ENCODE measurements around the gene HLX. TPM values are rescaled to one million over a fixed set of nuclear protein-coding genes. Genes with fewer than 3 reads are reported as not detected.

Gene HLX
- total and polyA plus RNA-seq, 5 donors, result 4.1 to 9.7 (median 8.3) TPM

- H3K4me3 ChIP-seq (ENCODE audit: low read length), result no peak overlapping the region
- H3K27me3 ChIP-seq (ENCODE audit: control insufficient read depth, insufficient read depth), result no peaks in the 10 kb centered on the region
- no peak overlapping the region for H3K27ac ChIP-seq (ENCODE audit: low read length)
- intact Hi-C loops (cut with DNase I), result loop anchor here in 3 of 4 donors (10.0 kb wide), 3 partner anchors 274 to 534 kb away; no protein-coding TSS in a partner anchor
- H3K9me3 ChIP-seq (ENCODE audit: control insufficient read depth, low read length), result no peaks in the 10 kb centered on the region
- DNase-seq (no peak), ATAC-seq (no peak)
- no peaks in the 10 kb centered on the region for H3K4me1 ChIP-seq (ENCODE audit: control insufficient read depth, insufficient read depth, low read length)
- 90% methylated on average over 3 of the region's 3 CpGs for WGBS
These were observed 21.6 kb downstream of the HLX start for GRCh38 chr1:220900842-220901241.

- no peaks in the 10 kb centered on the region for H3K9me3 ChIP-seq (ENCODE audit: control insufficient read depth, low read length)
- ATAC-seq (no peak), DNase-seq (no peak)
- no peaks in the 10 kb centered on the region for H3K27me3 ChIP-seq (ENCODE audit: control insufficient read depth, insufficient read depth)
- no peak overlapping the region for H3K4me3 ChIP-seq (ENCODE audit: low read length)
- intact Hi-C loops (cut with DNase I), result loop anchor here in 3 of 4 donors (10.0 kb wide), 3 partner anchors 273 to 533 kb away; no protein-coding TSS in a partner anchor
- H3K4me1 ChIP-seq (ENCODE audit: control insufficient read depth, insufficient read depth, low read length), result no peaks in the 10 kb centered on the region
- WGBS, result 75% methylated on average over 2 of the region's 2 CpGs
- no peak overlapping the region for H3K27ac ChIP-seq (ENCODE audit: low read length)
These were observed 22.6 kb downstream of the HLX start for GRCh38 chr1:220901881-220902280.

DNA sequence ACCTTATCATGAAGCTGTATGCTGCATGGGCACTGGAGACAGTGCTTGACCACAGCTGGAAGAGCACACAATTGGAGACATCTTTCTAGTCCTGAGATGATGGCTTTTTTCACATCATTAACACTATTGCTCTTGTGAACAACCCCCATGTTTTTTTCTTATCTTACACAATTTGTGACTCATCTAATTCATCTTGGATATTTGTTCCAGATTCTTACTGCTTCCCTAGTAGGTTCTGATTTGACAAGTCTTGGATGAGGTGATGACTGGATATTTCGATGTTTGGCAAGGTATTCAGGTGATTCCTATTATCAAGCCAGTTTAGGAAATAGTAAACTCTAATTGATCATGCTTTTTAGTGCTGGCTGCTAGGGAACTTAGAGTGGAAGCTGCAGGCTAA, 23.7 kb downstream of the HLX start:
- intact Hi-C loops (cut with DNase I), result loop anchor here in 3 of 4 donors (10.0 kb wide), 3 partner anchors 272 to 532 kb away; no protein-coding TSS in a partner anchor
- no peak overlapping the region for H3K27ac ChIP-seq (ENCODE audit: low read length)
- 86% methylated on average over 1 of the region's 1 CpG for WGBS
- ATAC-seq (no peak), DNase-seq (no peak)
- H3K4me1 ChIP-seq (ENCODE audit: control insufficient read depth, insufficient read depth, low read length), result no peaks in the 10 kb centered on the region
- no peaks in the 10 kb centered on the region for H3K9me3 ChIP-seq (ENCODE audit: control insufficient read depth, low read length)
- H3K27me3 ChIP-seq (ENCODE audit: control insufficient read depth, insufficient read depth), result no peaks in the 10 kb centered on the region
- H3K4me3 ChIP-seq (ENCODE audit: low read length), result no peak overlapping the region

DNA sequence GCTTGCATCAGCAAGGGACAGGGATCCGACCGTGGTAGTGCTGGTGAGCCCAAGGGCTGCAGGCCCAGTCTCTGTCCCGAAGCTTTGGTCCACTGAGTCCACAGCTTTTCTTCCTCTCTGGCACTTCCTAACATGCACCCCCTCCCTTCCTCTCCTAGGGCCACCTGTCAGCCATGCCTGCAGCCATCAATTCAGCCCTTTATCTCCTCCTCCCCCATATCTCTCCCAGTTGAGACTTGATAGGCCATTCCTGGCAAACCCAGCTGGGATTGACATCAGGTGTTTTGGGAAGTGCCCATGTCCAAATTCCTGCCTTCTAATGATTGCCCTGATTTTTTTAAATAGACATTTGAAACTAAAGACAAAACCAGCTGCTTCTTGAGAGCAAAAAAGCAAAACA, 25.6 kb downstream of the HLX start:
- 89% methylated on average over 3 of the region's 3 CpGs for WGBS
- Histone ChIP-seq H3K4me3 (ENCODE audit: low read length) (no peak overlapping the region), H3K27me3 (ENCODE audit: control insufficient read depth, insufficient read depth) (no peaks in the 10 kb centered on the region), H3K4me1 (ENCODE audit: control insufficient read depth, insufficient read depth, low read length) (no peaks in the 10 kb centered on the region), H3K9me3 (ENCODE audit: control insufficient read depth, low read length) (no peaks in the 10 kb centered on the region), H3K27ac (ENCODE audit: low read length) (no peak overlapping the region)
- DNase-seq (no peak), ATAC-seq (no peak)
- intact Hi-C loops (cut with DNase I), result loop anchor here in 3 of 4 donors (10.0 kb wide), 3 partner anchors 270 to 530 kb away; no protein-coding TSS in a partner anchor

- DNase-seq (no peak), ATAC-seq (no peak)
- H3K27ac ChIP-seq (ENCODE audit: low read length), result no peak overlapping the region
- intact Hi-C loops (cut with DNase I), result loop anchor here in 3 of 4 donors (10.0 kb wide), 3 partner anchors 269 to 529 kb away; no protein-coding TSS in a partner anchor
- H3K4me1 ChIP-seq (ENCODE audit: control insufficient read depth, insufficient read depth, low read length), result no peaks in the 10 kb centered on the region
- H3K9me3 ChIP-seq (ENCODE audit: control insufficient read depth, low read length), result no peaks in the 10 kb centered on the region
- H3K4me3 ChIP-seq (ENCODE audit: low read length), result no peak overlapping the region
- WGBS, result 75% methylated on average over 5 of the region's 5 CpGs
- H3K27me3 ChIP-seq (ENCODE audit: control insufficient read depth, insufficient read depth), result no peaks in the 10 kb centered on the region
These were observed 26.7 kb downstream of the HLX start for GRCh38 chr1:220905650-220906560.

- no peak for ATAC-seq
- Histone ChIP-seq H3K4me1 (ENCODE audit: control insufficient read depth, insufficient read depth, low read length) (no peaks in the 10 kb centered on the region), H3K27me3 (ENCODE audit: control insufficient read depth, insufficient read depth) (no peaks in the 10 kb centered on the region), H3K4me3 (ENCODE audit: low read length) (no peak overlapping the region), H3K27ac (ENCODE audit: low read length) (no peak overlapping the region), H3K9me3 (ENCODE audit: control insufficient read depth, low read length) (no peaks in the 10 kb centered on the region)
- no peak for DNase-seq
- intact Hi-C loops (cut with DNase I), result loop anchor here in 3 of 4 donors (10.0 kb wide), 3 partner anchors 268 to 528 kb away; no protein-coding TSS in a partner anchor
- WGBS, result 67% methylated on average over 2 of the region's 2 CpGs
These were observed 27.5 kb downstream of the HLX start for GRCh38 chr1:220906561-220907334.

DNA sequence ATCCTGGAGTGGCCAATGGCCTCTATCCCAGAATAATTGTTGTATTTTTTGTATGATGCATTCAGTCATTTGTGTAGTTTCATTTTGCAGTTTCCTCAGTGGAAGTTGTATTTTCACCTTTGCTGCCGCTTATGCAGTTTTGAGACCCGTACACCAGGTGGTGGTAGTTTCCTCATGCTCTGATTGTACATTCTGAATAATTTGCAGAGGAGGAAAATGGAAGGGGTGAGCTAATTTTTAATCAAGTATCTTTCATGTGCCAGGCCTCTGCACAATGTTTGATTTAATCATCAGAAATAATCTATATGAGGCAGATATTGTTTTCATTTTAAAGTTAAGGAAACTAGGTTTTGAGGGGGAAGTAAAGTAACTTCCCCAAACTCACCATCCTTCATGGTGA, 29.5 kb downstream of the HLX start:
- H3K4me3 ChIP-seq (ENCODE audit: low read length), result no peak overlapping the region
- DNase-seq (peak in 1 of 3 donors; percentile 49), ATAC-seq (peak in 1 of 2 donors; percentile 40)
- intact Hi-C loops (cut with DNase I), result loop anchor here in 3 of 4 donors (10.0 kb wide), 3 partner anchors 266 to 526 kb away; no protein-coding TSS in a partner anchor
- H3K9me3 ChIP-seq (ENCODE audit: control insufficient read depth, low read length), result no peaks in the 10 kb centered on the region
- 55% methylated on average over 2 of the region's 2 CpGs for WGBS
- no peaks in the 10 kb centered on the region for H3K4me1 ChIP-seq (ENCODE audit: control insufficient read depth, insufficient read depth, low read length)
- H3K27ac ChIP-seq (ENCODE audit: low read length), result no peak overlapping the region
- H3K27me3 ChIP-seq (ENCODE audit: control insufficient read depth, insufficient read depth), result no peaks in the 10 kb centered on the region

GRCh38 chr1:220910021-220910420, 30.8 kb downstream of the HLX start:
- WGBS, result 86% methylated on average over 5 of the region's 5 CpGs
- no peak overlapping the region for H3K4me3 ChIP-seq (ENCODE audit: low read length)
- no peaks in the 10 kb centered on the region for H3K4me1 ChIP-seq (ENCODE audit: control insufficient read depth, insufficient read depth, low read length)
- no peaks in the 10 kb centered on the region for H3K27me3 ChIP-seq (ENCODE audit: control insufficient read depth, insufficient read depth)
- intact Hi-C loops (cut with DNase I), result no loop called here
- no peak overlapping the region for H3K27ac ChIP-seq (ENCODE audit: low read length)
- ATAC-seq (no peak), DNase-seq (no peak)
- H3K9me3 ChIP-seq (ENCODE audit: control insufficient read depth, low read length), result no peaks in the 10 kb centered on the region

DNA sequence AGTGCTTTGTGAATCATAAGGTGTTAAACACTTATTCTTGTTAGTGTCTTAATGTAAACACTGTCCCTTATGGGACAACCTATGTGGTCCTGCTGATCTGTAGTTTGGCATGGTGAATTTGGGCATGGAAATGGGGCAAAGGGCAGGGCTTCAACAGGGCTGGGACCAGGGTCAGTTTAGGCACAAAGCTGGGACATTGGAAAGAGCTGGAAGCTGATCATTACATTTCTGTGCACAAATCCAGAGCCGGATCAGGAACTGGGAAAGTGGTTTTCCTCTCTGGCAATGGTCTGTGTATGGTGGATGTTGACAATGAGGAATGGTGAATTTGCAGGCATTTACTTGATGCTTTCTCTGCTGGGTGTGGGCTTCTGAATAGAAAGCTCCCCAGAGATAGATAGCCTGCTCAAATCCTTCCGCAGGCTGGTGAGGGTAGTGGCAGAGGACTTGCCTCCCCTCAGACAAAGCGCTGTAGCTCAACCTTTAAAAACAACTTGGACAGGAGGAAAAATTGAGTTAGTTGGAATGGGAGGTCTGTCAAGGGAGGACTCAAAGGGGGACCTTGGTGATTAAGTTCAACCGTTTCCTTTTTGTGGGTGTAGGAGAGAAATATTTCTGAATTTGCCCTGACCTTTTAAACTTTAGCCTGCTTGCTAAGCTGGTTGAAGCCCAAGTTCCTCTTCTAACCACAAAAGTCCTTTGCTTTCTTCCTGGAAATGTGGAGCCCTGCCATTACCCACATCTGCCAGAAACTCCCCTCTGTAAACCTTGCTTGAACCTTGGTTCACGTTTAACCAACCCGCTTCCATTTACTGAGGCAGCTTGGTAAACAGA, 35.3 kb downstream of the HLX start:
- H3K4me1 ChIP-seq (ENCODE audit: control insufficient read depth, insufficient read depth, low read length), result no peaks in the 10 kb centered on the region
- H3K27me3 ChIP-seq (ENCODE audit: control insufficient read depth, insufficient read depth), result no peaks in the 10 kb centered on the region
- ATAC-seq (no peak), DNase-seq (no peak)
- H3K4me3 ChIP-seq (ENCODE audit: low read length), result no peak overlapping the region
- WGBS, result 70% methylated on average over 6 of the region's 6 CpGs
- intact Hi-C loops (cut with DNase I), result no loop called here
- H3K9me3 ChIP-seq (ENCODE audit: control insufficient read depth, low read length), result no peaks in the 10 kb centered on the region
- H3K27ac ChIP-seq (ENCODE audit: low read length), result no peak overlapping the region

DNA sequence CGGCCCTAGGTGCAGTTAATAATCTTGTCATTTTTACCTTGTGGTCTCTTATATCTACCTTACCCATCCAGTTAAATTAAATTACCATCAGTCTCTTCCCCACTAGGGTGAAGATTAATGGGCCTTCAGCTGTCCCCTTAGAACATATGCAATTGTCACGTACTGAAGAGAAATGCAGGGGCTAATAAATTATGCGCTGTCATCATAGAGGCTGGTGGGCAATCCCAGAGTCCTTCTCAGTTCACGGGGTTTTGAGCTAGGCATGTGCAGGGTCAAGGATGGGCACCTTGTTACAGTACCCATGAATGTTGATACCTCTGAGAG, 35.8 kb downstream of the HLX start:
- Histone ChIP-seq H3K27me3 (ENCODE audit: control insufficient read depth, insufficient read depth) (no peaks in the 10 kb centered on the region), H3K27ac (ENCODE audit: low read length) (no peak overlapping the region), H3K4me3 (ENCODE audit: low read length) (no peak overlapping the region), H3K9me3 (ENCODE audit: control insufficient read depth, low read length) (no peaks in the 10 kb centered on the region), H3K4me1 (ENCODE audit: control insufficient read depth, insufficient read depth, low read length) (no peaks in the 10 kb centered on the region)
- ATAC-seq (no peak), DNase-seq (no peak)
- WGBS, result 85% methylated on average over 4 of the region's 4 CpGs
- intact Hi-C loops (cut with DNase I), result no loop called here
